H1 (cell line): ENCODE measurements around the gene CNBP. TPM values are rescaled to one million over a fixed set of nuclear protein-coding genes. Genes with fewer than 3 reads are reported as not detected.

ENCODE experiments used
- CTCF ChIA-PET: fragments of 300-600 bp; sonication (Branson Sonifier 250); formaldehyde crosslinking; loops from one replicate; lab custom pipeline; 2021; ENCODE audit not compliant: partially characterized antibody; lab: Charles Lee
- POLR2A ChIA-PET: fragments of 300-600 bp; sonication (Branson Sonifier 250); formaldehyde crosslinking; loops from one replicate; lab custom pipeline; 2021; ENCODE audit warnings: inconsistent platforms; ENCODE audit not compliant: partially characterized antibody; lab: Charles Lee
- DNase-seq, 2 experiments: peaks; one replicate each; pipeline versions ENCODE4 v3.0.0 to v3.0.0-alpha.2; 2010 to 2022; ENCODE audit warnings: low spot score in 2 of 2, low read depth in 1 of 2, mixed read lengths in 1 of 2
- FAIRE-seq: peaks from 2 replicates; lab custom pipeline; 2011; peaks lifted over from hg19 to GRCh38; lab: Jason Lieb, UNC
- H2AFZ ChIP-seq: 2 replicates; pipeline ENCODE4 v1.8.1; 2012; ENCODE audit warnings: low read length, inconsistent platforms
- H2AK5ac ChIP-seq: 2 replicates; pipeline ENCODE4 v1.6.1; 2013; ENCODE audit warnings: low read depth, low read length
- H2BK120ac ChIP-seq: replicated peaks from 2 replicates; pipeline ENCODE3; 2013; ENCODE audit warnings: low read depth, low read length, inconsistent platforms
- H2BK12ac ChIP-seq: 2 replicates; pipeline ENCODE4 v1.6.1; 2013; ENCODE audit warnings: low read depth, low read length
- H2BK15ac ChIP-seq: 2 replicates; pipeline ENCODE4 v1.6.1; 2013; ENCODE audit warnings: low read length
- H2BK20ac ChIP-seq: 2 replicates; pipeline ENCODE4 v1.6.1; 2013; ENCODE audit warnings: low read length
- H2BK5ac ChIP-seq: 2 replicates; pipeline ENCODE4 v1.6.1; 2013; ENCODE audit warnings: low read depth, low read length
- H3K14ac ChIP-seq: 2 replicates; pipeline ENCODE4 v1.6.1; 2013; ENCODE audit warnings: inconsistent platforms; ENCODE audit not compliant: insufficient read length
- H3K18ac ChIP-seq: 2 replicates; pipeline ENCODE4 v1.6.1; 2013; ENCODE audit warnings: low read length; ENCODE audit errors: extremely low read depth
- H3K23ac ChIP-seq: 2 replicates; pipeline ENCODE4 v1.6.1; 2013; ENCODE audit warnings: inconsistent platforms; ENCODE audit not compliant: insufficient read length
- H3K23me2 ChIP-seq: 2 replicates; pipeline ENCODE4 v1.6.1; 2013; ENCODE audit warnings: low read depth, low read length
- H3K27ac ChIP-seq: 2 replicates; pipeline ENCODE4 v1.6.1; 2011; ENCODE audit warnings: low read depth, low read length, inconsistent platforms
- H3K27me3 ChIP-seq, 4 experiments: replicated peaks in 1 of 4; 1 replicate in 1 of 4; 2 replicates in 3 of 4; pipeline versions ENCODE4 v1.6.1 to v1.8.1; 2011 to 2013; ENCODE audit warnings: low read length in 3 of 4, mild to moderate bottlenecking in 3 of 4, inconsistent platforms in 2 of 4, mixed read lengths in 2 of 4, moderate library complexity in 1 of 4; ENCODE audit not compliant: control insufficient read depth in 3 of 4, insufficient read depth in 3 of 4; ENCODE audit errors: extremely low read depth in 1 of 4
- H3K36me3 ChIP-seq, 4 experiments: 2 replicates each; pipeline versions ENCODE4 v1.6.1 to v1.8.1; 2011 to 2013; ENCODE audit warnings: mild to moderate bottlenecking in 4 of 4, low read length in 3 of 4, moderate library complexity in 2 of 4, control low read depth in 1 of 4, inconsistent platforms in 1 of 4; ENCODE audit not compliant: insufficient read depth in 4 of 4, control insufficient read depth in 2 of 4
- H3K4ac ChIP-seq: replicated peaks from 2 replicates; pipeline ENCODE3; 2013; ENCODE audit warnings: low read length, low read depth, mixed read lengths, inconsistent platforms; ENCODE audit not compliant: insufficient read length
- H3K4me1 ChIP-seq, 4 experiments: replicated peaks in 1 of 4; 1 replicate in 1 of 4; 2 replicates in 3 of 4; pipeline versions ENCODE4 v1.6.1 to v1.8.1; 2011 to 2013; ENCODE audit warnings: low read length in 3 of 4, inconsistent platforms in 2 of 4, mixed read lengths in 1 of 4; ENCODE audit not compliant: insufficient read depth in 4 of 4, control insufficient read depth in 3 of 4
- H3K4me2 ChIP-seq, 2 experiments: 2 replicates each; pipeline versions ENCODE4 v1.6.1 to v1.8.1; 2011 to 2013; ENCODE audit warnings: low read depth in 2 of 2, low read length in 2 of 2, control low read depth in 1 of 2, inconsistent platforms in 1 of 2, mild to moderate bottlenecking in 1 of 2; ENCODE audit not compliant: insufficient read depth in 1 of 2
- H3K4me3 ChIP-seq, 4 experiments: fragments of 200-600, 300-600 bp in 1 of 4; sonication (generic), shearing (Covaris generic), sonication (Bioruptor Twin) in 1 of 4; 2 replicates each; pipeline versions ENCODE4 v1.5.1 to v1.8.1; 2011 to 2016; ENCODE audit warnings: low read length in 4 of 4, low read depth in 3 of 4, control low read depth in 2 of 4, inconsistent platforms in 2 of 4, mild to moderate bottlenecking in 2 of 4, mixed read lengths in 1 of 4, moderate library complexity in 1 of 4; ENCODE audit not compliant: insufficient read depth in 2 of 4; ENCODE audit errors: extremely low read depth in 1 of 4
- H3K56ac ChIP-seq: replicated peaks from 2 replicates; pipeline ENCODE3; 2013; ENCODE audit warnings: low read depth, mild to moderate bottlenecking, mixed read lengths, low read length, inconsistent platforms; ENCODE audit not compliant: insufficient read length
- H3K79me1 ChIP-seq: 2 replicates; pipeline ENCODE4 v1.6.1; 2013; ENCODE audit warnings: low read depth, low read length, control low read depth
- H3K79me2 ChIP-seq, 2 experiments: 2 replicates each; pipeline versions ENCODE4 v1.6.1 to v1.8.1; 2012 to 2013; ENCODE audit warnings: low read length in 2 of 2, mild to moderate bottlenecking in 2 of 2, inconsistent platforms in 1 of 2; ENCODE audit not compliant: insufficient read depth in 2 of 2, control insufficient read depth in 1 of 2
- H3K9ac ChIP-seq, 4 experiments: replicated peaks in 1 of 4; 1 replicate in 1 of 4; 2 replicates in 3 of 4; pipeline versions ENCODE4 v1.6.1 to v1.8.1; 2011 to 2013; ENCODE audit warnings: low read depth in 3 of 4, low read length in 3 of 4, control low read depth in 2 of 4, mild to moderate bottlenecking in 2 of 4, moderate library complexity in 2 of 4, inconsistent platforms in 1 of 4; ENCODE audit errors: extremely low read depth in 1 of 4
- H3K9me3 ChIP-seq, 2 experiments: 2 replicates each; pipeline versions ENCODE4 v1.6.1 to v1.8.1; 2012 to 2013; ENCODE audit warnings: mild to moderate bottlenecking in 2 of 2, moderate library complexity in 2 of 2, control low read depth in 1 of 2, inconsistent platforms in 1 of 2, low read depth in 1 of 2, low read length in 1 of 2, mixed read lengths in 1 of 2; ENCODE audit not compliant: insufficient read depth in 2 of 2
- H4K20me1 ChIP-seq, 2 experiments: replicated peaks in 1 of 2; 2 replicates each; pipeline versions ENCODE3 to v1.8.1; 2011 to 2013; ENCODE audit warnings: inconsistent platforms in 2 of 2, low read length in 2 of 2, mild to moderate bottlenecking in 1 of 2; ENCODE audit not compliant: insufficient read depth in 2 of 2, control insufficient read depth in 1 of 2
- H4K5ac ChIP-seq: 2 replicates; pipeline ENCODE4 v1.6.1; 2013; ENCODE audit warnings: low read length, low read depth, mixed read lengths, inconsistent platforms; ENCODE audit not compliant: insufficient read length
- H4K8ac ChIP-seq: 2 replicates; pipeline ENCODE4 v1.8.0; 2013; ENCODE audit warnings: mild to moderate bottlenecking, moderate library complexity, low read length, inconsistent platforms; ENCODE audit not compliant: insufficient read depth; ENCODE audit errors: extremely low read depth
- H4K91ac ChIP-seq: replicated peaks from 2 replicates; pipeline ENCODE3; 2013; ENCODE audit warnings: low read length, mixed read lengths, inconsistent platforms; ENCODE audit not compliant: insufficient read length
- ATF2 ChIP-seq: IDR thresholded peaks from 2 replicates; pipeline ENCODE4 v1.6.1; 2012; ENCODE audit warnings: low read length, inconsistent platforms
- HDAC6 ChIP-seq: IDR thresholded peaks from one replicate; pipeline ENCODE4 v1.7.1; 2012; ENCODE audit warnings: low read depth, mild to moderate bottlenecking, inconsistent platforms, low read length, moderate library complexity
- KDM4A ChIP-seq: IDR thresholded peaks from one replicate; pipeline ENCODE4 v1.7.1; 2012; ENCODE audit warnings: low read depth, mild to moderate bottlenecking, moderate library complexity, low read length, inconsistent platforms; ENCODE audit not compliant: severe bottlenecking
- SAP30 ChIP-seq: fragments of 300-600 bp; sonication (generic); IDR thresholded peaks from 2 replicates; pipeline ENCODE4 v1.7.1; 2012; ENCODE audit warnings: low read length, moderate library complexity, mild to moderate bottlenecking, inconsistent platforms; ENCODE audit not compliant: insufficient read depth, insufficient replicate concordance
- SIN3A ChIP-seq, 2 experiments: IDR thresholded peaks in 1 of 2; conservative IDR thresholded peaks in 1 of 2; 2 replicates each; pipeline ENCODE4 v1.6.1; 2011 to 2012; ENCODE audit warnings: low read length in 2 of 2, improper control_type of control experiment in 1 of 2, low read depth in 1 of 2, mild to moderate bottlenecking in 1 of 2
- TAF7 ChIP-seq: optimal IDR thresholded peaks from 2 replicates; pipeline ENCODE3; 2011; ENCODE audit warnings: low read depth, mild to moderate bottlenecking, inconsistent platforms, low read length, moderate library complexity, borderline replicate concordance
- USF2 ChIP-seq: IDR thresholded peaks from 2 replicates; pipeline ENCODE4 v1.6.1; 2011; ENCODE audit warnings: low read length, improper control_type of control experiment
- WGBS, 2 experiments: shearing (Covaris generic) in 1 of 2; methylation state at CpG; one replicate each; pipeline versions ENCODE4 v1.1.6 to v1.1.7; 2013 to 2015; ENCODE audit warnings: low lambda C conversion rate in 2 of 2, mixed read lengths in 2 of 2, inconsistent platforms in 1 of 2, low coverage in 1 of 2, missing lambda C conversion rate in 1 of 2; ENCODE audit not compliant: insufficient replicate concordance in 2 of 2, insufficient coverage in 1 of 2, insufficient read length in 1 of 2; ENCODE audit errors: extremely low coverage in 1 of 2, missing lambda C conversion rate in 1 of 2; 5-methylcytosine and 5-hydroxymethylcytosine counted together
- polyA plus RNA-seq, 7 experiments: library from polyadenylated mRNA; depleted of rRNA in 3 of 7; stranded (reverse) in 5 of 7; unstranded in 2 of 7; fragments of >200 nt in 5 of 7; fragments of 200-250 nt in 2 of 7; gene quantifications; 1 replicate in 5 of 7; 2 replicates in 1 of 7; 4 replicates in 1 of 7; pipeline versions ENCODE4 v1.2.1 to v1.2.3, GENCODE V29; 2011 to 2013; ENCODE audit warnings: missing spikeins in 2 of 7, mixed read lengths in 2 of 7
- total RNA-seq: library from RNA; stranded (reverse); fragmentation: NEBNext Ultra II Directional; extraction: Animal tissue kit (Norgen Biotek cat#: 25700); gene quantifications from 2 replicates; pipeline ENCODE4 v1.2.1, GENCODE V29; 2021

CNBP gene
- total and polyA plus RNA-seq, 2 of the 8 experiments (the other 6 are each of a cell fraction or from before 2014, with no cell fraction given) = 315 to 371 TPM

GRCh38 chr3:129123314-129124060 is 60.2 kb downstream of the CNBP start:
- Histone ChIP-seq H3K56ac (no peak overlapping the region), H3K36me3 (peaks cover 0 to 3% (median 0%) of the 10 kb centered on the region in 4 experiments; a peak in 1 of 8 replicates), H2BK15ac (0 out of 2 replicates have a peak overlapping the region, but pooled peaks have one; percentile 53), H3K27me3 (no peaks in the 10 kb centered on the region), H2BK12ac (no peak overlapping the region), H2BK120ac (no peak overlapping the region), H4K91ac (no peak overlapping the region), H4K5ac (no peak overlapping the region), H3K4me1 (peaks cover 9 to 15% (median 12%) of the 10 kb centered on the region in 4 experiments), H3K4ac (no peak overlapping the region), H3K4me3 (no peak overlapping the region), H2AK5ac (0 out of 2 replicates have a peak overlapping the region, but pooled peaks have one; percentile 53), H3K23ac (no peak overlapping the region), H3K79me1 (peaks cover 5% of the 10 kb centered on the region; the same call in 1 of the 2 replicates), H3K18ac (no peak overlapping the region), H3K9ac (no peak overlapping the region), H4K8ac (no peak overlapping the region; the same call in 1 of the 2 replicates), H2BK5ac (no peak overlapping the region), H3K79me2 (peaks cover 4 to 18% of the 10 kb centered on the region in 2 experiments; a peak in 2 of 4 replicates), H3K23me2 (peaks cover 12% of the 10 kb centered on the region), H3K4me2 (peak overlapping the region in 1 of 2 experiments; percentile 64; a peak in 1 of 4 replicates), H3K14ac (no peak overlapping the region), H2BK20ac (no peak overlapping the region), H3K27ac (no peak overlapping the region), H3K9me3 (no peaks in the 10 kb centered on the region), H2AFZ (no peak overlapping the region), H4K20me1 (no peaks in the 10 kb centered on the region)
- POLR2A ChIA-PET = interaction anchor here (1.0 to 4.4 kb wide), 8 partner anchors 9 to 244 kb away, joined by 3 to 24 read pairs (median 5); partner anchors contain the start of genes ACAD9 and CNBP
- FAIRE-seq (no peak), DNase-seq (no peak)
- CTCF ChIA-PET = interaction anchor here (0.7 to 2.7 kb wide), 6 partner anchors 10 to 153 kb away, joined by 3 to 17 read pairs (median 5); no protein-coding TSS in a partner anchor
- 93% methylated on average over 5 of the region's 5 CpGs; no CpG with 5 or more reads in 1 of the 2 experiments for WGBS, 2 experiments
- TF ChIP-seq SIN3A (conservative IDR thresholded peaks at IDR 0.05 in 1 of 2, IDR thresholded peaks at IDR 0.05 in 1 of 2; ENCODE audit: low read depth in 1 of 2, low read length in 2 of 2) (no peak), KDM4A (no peak), USF2 (no peak), SAP30 (no peak), TAF7 (no peak), HDAC6 (no peak), ATF2 (no peak)
